Gastroesophageal sphincter (tissue), 3 donors: ENCODE data around the gene DNMT1.

ENCODE experiments used
- CTCF ChIP-seq, 4 experiments: fragments of 200-600 bp in 2 of 4; fragments of 450-650 bp in 2 of 4; sonication (generic) in 1 of 4; IDR thresholded peaks; one replicate each; pipeline ENCODE4 v1.5.1; 2017 to 2019; ENCODE audit warnings: antibody characterized with exemption in 4 of 4, mild to moderate bottlenecking in 2 of 4, moderate library complexity in 2 of 4
- POLR2A ChIP-seq, 2 donors: fragments of 450-650 bp; IDR thresholded peaks; one replicate each; pipeline ENCODE4 v1.6.1; 2017; ENCODE audit warnings: antibody characterized with exemption in 2 of 2, mild to moderate bottlenecking in 2 of 2, moderate library complexity in 1 of 2

GRCh38 chr19:10145031-10145430 lies 49.7 kb downstream of the DNMT1 start:
- TF ChIP-seq CTCF (IDR thresholded peaks at IDR 0.05) (no peak), POLR2A (IDR thresholded peaks at IDR 0.05) (no peak)
